Stimulated activated naive CD4-positive, alpha-beta T cell treated with Interleukin-2 at 50 U/mL for 16 hours (primary cell): ENCODE measurements around the gene ADAM10.

ENCODE experiments used
- DNase-seq: peaks from one replicate; lab custom pipeline; 2025; lab: John Stamatoyannopoulos, UW

ADAM10 gene

DNA sequence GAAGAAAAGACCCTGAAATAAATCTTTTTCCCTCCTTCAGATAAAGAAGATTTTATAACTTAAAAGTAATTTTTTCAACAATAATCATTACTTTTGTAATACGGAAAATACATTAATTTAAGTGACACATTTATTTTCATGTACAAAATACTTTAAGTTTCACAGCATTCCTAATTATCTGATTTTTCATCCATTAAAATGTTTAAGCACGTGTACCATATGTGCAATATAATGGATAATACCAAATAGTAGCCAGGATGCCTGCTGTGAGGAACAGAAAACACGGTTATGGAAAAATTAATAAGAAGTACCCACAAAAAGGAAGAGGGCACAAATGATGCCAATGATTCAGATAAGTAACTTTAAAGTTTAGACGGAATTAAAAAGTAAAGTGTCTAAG is 33.5 kb downstream of the ADAM10 start:
- DNase-seq: no peak

DNA sequence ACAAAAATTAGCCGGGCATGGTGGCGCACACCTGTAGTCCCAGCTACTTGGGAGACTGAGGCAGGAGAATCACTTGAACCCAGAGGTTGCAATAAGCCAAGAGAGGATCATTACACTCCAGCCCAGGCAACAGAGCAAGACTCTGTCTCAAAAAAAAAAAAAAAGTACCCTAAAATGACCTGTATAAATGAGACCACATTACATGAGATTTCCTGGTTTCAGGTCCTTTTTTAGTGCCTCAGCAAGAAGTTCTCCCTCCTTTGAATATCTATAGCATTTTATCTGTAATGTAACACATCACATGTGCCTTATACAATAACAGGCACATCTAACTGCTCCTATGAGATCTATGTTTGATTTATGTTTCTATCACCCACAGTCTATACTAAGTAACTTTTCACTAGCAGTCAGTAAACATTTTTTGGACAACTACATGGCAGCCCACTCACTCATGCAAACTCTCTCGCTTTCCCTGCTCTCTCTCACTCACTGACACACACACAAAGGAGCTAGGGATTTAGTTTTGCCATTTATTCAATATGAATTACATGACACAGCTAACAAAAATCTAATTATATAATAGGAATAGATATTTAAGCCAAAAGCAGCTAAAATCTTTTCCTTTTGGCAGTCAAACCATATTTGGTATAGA is 34.1 kb downstream of the ADAM10 start:
- no peak for DNase-seq

DNA sequence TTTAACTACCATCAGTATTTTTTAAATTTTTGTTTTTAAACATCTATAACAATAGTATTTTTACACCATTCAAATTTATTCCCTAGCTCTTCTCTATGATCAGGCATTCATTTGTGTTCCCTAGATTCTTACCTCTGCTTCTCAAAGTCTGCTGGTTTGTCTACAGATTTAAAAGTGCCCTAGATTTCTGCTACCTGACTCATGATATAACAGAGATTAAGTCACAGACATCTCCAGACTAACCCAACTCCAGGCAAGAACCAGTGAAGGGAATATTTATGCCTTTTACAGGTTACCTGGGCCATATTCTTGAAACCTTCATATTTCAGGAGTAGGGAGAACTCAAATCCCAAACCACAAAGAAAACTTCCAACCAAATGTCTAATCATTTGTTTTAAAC is 38.8 kb downstream of the ADAM10 start:
- no peak for DNase-seq

DNA sequence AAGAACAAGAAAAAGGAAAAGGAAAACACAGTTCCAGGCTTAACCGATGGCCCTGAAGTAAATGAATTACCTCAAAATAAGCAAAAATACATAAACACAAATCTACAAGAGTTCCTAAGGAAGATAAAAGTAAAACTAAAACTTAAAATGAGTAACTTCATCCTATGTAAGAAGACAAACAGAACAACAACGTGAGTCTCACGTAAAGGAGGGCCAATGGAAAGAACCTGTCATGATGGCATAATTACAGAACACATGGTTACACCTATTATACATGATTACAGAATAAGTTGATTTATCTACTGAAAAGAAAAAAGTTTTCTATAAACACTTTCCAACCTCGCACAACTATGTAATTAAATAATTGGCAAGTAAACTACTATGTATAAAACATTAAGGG is 42.1 kb downstream of the ADAM10 start:
- no peak for DNase-seq

DNA sequence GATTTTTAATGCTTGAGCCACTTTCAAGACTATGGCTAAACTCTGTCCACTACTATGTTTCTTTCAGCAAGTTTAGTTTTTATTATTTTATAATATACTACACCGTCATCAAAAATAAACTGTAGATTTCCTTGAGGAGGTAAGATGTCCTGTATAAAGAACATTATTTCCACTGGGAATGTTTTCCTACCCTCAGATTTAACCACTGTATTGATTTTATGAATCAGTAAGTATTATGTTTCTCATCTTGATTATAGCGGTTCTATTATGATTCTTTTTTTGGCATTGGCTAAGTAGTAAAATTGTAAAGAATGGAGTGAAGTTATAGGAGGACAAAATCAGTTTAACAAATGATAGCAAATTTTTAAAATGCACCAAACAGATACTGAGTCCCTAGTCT is 44.4 kb downstream of the ADAM10 start:
- DNase-seq: no peak

DNA sequence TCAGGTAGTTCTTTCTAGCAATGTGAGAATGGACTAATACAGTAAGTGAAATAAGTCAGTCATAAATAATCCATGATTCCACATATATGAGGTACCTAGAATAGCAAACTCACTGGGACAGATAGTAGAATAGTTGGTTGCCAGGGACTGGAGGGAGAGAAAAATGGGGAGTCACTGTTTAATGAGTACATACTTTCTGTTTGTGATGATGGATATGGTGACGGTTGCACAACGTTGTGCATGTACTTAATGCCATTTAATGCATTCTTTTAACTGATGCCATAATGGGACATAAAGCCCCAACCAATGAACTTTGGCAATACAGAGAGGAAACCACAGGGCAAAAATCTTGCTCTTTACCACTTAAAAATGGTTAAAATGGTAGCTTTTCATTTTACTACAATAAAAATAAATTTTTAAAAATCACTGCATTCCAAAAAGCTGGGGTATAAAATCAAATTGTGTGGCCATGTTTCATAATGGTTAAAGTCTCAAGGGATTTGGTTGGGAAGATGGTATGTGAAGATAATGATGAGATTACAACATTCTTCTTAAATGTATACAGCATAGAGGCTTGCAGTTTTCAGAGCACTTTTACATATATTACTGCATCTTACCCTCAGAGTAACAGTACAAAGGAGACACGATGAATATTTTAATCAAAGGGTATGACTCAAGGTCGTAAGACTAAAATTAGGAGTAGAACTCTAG is 45.2 kb downstream of the ADAM10 start:
- DNase-seq: no peak

DNA sequence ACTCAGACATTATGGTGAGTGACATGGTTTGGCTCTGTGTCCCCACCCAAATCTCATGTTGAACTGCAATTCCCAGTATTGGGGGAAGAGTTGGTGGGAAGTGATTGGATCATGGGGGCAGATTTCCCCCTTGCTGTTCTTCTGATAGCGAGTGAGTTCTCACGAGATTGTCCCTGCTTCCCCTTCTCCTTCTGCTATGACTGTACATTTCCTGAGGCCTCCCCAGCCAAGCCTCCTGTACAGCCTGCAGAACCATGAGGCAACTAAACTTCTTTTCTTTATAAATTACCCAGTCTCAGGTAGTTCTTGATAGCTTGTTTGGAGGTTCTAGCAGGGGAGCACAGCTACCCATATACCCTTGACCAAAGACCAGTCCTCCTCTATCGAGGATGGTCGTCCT is 45.9 kb downstream of the ADAM10 start:
- DNase-seq: no peak

DNA sequence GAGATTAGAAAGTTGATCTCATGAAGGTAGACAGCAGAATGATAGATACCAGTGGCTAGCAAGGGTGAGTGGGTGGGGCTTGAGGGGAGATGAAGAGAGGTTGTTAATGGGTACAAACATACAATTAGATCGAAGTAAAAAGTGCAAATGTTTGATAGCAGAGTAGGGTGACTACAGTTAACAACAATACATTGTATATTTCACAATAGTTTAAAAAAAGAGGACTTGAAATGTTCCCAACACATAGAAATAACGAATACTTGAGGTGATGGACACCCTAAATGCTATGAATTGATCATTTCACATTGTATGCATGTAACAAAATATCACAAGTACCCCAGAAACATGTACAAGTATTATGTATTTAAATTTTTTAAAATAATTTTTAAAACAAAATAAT is 47.3 kb downstream of the ADAM10 start:
- no peak for DNase-seq

DNA sequence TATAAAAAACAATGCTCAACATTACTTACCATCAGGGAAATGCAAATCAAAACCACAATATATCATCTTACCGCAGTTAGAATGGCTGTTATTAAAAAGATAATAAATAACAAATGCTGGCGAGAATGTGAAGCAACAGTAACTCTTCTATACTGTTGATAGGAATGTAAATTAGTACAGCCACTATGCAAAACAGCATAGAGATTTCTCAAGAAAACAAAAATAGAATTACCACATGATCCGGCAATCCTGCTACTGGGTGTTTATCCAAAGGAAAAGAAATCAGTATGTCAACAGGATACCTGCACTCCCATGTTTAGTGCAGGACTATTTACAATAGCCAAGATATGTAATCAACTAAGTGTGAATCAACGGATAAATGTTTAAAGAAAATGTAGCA is 48.1 kb downstream of the ADAM10 start:
- no peak for DNase-seq

DNA sequence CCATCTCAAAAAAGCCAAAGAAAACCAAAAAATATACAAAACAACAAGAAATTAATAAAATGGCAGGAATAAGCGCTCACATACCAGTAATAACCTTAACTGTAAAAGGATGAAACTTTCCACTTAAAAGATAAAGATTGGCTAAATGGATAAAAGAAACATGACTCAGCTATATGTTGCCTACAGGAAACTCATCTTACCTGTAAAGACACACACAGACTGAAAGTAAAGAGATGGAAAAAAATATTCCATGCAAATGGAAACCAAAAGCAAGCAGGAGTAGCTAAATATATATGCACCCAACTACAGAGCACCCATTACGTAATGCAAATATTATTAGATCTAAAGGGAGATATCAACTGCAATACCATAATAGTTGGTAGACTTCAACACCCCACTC is 49.7 kb downstream of the ADAM10 start:
- DNase-seq: no peak

DNA sequence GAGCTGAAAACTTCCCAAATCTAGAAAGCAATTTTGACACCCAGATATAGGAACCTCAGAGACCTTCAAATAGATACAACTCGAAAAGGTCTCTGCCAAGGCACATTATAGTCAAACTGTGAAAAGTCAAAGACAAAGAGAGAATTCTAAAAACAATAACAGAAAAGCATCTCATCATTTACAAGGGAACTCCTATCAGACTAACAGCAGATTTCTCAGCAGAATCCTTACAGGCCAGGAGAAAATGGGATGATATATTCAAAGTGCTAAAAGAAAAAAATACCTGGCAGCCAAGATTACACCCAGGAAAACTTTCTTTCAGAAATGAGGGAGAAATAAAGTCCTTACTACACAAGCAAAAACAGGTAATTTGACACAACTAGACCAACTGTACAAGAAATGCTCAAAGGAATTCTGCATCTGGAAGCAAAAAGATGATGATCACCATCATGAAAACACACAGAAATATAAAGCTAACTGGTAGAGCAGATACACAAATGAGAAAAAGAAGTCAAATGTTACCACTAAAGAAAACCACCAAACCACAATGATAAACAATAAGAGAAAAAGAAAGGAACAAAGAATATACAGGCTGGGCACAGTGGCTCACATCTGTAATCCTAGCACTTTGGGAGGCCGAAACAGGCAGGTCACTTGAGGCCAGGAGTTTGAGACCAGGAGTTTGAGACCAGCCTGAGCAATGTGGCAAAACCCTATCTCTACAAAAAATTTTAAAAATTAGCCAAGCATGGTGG is 50.4 kb downstream of the ADAM10 start:
- no peak for DNase-seq

DNA sequence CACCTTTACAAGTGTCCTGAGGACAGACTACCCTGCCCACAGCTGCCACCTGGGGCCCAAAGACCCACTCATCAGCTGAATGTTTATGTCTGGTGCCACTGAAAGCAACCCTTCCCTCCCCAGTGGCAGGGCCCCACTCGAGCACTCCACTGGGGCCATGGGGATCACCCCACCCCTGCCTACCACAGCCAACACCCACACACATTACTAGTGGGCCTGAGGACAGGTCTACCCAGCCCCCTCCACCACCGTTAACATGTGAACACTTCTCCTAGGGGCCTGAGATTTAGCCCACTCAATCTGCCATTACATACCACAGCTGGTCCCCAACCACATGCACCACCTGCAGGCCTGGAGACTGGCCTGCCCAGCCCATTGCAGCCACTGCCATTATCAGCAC is 52.3 kb downstream of the ADAM10 start:
- no peak for DNase-seq

DNA sequence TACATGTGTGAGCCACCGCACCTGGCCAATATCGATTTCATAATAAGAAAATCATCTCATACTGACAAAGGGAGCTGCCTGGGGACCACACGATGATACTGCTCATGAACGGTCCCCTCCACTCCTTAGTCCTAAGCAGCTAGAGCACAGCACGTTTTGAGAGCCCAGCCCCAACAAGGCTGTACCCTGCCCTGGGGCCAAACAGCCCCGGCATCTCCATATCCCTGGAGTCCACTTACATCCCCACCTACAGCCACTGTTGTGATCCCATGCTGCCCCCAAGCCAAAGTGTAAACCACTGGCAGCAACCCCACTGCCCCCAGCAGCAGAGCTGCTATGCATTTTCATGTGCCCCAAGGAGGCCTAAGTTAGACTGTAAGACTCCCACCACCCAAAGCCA is 52.8 kb downstream of the ADAM10 start:
- DNase-seq: no peak

DNA sequence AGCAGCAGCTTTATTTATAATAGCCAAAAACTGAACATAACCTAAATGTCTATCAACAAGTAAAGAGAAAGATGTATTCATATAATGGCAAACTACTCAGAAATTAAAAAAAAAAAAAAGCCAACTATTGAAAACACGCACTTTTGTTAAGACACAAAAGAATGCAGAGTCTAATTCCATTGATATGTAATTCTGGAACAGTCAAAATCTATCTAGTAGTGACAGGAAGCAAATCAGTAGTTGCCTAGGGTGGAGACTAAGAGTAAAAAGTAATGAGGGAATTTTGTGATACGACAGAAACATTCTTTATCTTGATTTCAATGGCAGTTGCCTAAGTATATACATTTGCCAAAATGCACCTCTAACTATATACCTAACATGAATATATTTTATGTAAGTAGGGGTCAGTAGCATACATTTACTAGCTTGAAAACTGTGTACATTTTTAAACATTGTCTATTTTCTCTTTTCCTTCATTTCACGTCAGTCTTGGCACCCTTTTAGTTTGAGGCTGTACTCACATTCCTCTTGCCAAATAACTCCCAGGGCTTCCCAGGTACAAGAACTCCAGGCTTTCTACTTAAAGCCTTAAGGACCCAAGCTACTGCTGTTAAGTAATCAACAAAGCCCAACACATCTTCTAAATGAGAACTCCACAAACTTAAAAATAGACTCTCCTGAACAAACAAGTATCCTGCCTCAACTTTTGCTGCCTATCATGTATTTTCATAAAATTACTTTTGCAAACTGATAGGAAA is 54.7 kb downstream of the ADAM10 start:
- no peak for DNase-seq

DNA sequence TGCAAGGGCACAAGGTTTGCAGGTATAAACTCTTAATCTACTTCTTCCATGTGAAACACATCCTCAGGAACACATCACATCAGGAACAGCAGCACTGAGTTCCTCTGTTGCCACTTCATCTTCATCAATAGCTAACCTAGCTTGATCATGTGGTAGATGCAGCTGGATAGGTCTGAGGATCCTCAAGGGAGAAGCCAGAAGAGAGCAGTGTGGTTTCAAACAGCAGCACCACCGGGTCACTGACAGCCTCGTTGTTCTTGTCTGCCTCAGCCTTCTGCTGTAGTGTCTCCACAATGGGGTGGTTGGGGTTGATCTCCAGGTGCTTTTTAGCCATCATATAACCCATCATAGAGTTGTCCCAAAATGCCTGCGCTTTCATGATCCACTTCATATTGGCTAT is 58.8 kb downstream of the ADAM10 start:
- no peak for DNase-seq

DNA sequence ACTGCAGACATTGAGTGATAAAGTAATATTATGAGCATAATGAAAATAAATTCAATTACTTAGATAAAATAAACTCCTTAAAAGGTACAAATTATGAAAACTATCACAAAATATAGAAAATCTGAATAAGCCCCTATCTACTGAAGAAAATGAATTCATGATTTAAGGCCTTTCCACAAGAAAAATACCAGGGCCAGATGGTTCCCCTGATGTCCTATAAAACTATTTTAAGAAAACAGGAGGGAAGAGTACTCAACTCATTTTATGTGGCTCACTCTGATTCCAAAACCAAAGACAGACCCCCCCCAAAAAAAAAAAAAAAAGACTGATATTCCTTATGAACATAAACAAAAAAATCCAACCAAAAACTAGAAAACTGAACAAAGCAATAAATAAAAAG is 59.9 kb downstream of the ADAM10 start:
- no peak for DNase-seq

DNA sequence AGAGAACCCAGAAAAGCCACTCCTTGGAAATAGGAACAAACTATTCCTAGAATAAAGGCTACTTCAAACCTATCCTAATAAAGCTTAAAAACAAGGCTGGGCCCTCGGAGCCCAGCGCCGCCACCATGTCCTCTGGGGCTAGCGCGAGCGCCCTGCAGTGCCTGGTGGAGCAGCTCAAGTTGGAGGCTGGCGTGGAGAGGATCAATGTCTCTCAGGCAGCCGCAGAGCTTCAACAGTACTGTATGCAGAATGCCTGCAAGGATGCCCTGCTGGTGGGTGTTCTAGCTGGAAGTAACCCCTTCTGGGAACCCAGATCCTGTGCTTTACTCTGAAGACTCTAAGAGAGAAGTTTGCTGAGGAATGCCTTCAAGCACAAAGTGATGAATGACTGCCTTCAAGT is 63.2 kb downstream of the ADAM10 start:
- no peak for DNase-seq

DNA sequence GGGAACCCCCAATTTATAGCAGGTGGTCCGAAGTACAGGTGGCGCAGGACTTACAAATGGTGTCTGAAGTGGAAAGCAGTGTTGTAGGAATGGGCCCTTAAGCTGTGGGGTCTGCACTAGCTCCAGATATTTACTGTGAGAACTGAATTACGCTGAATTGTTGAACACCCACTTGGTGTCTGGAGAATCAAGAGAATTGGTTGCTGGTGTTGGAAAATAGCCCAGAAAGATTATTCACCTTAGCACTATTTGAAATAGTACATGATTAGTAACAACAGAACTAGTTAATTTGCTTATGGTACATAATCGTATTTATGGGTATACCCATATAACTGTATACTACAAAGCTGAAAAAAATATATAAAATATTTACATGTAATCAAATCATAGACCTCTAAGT is 64.8 kb downstream of the ADAM10 start:
- DNase-seq: no peak

DNA sequence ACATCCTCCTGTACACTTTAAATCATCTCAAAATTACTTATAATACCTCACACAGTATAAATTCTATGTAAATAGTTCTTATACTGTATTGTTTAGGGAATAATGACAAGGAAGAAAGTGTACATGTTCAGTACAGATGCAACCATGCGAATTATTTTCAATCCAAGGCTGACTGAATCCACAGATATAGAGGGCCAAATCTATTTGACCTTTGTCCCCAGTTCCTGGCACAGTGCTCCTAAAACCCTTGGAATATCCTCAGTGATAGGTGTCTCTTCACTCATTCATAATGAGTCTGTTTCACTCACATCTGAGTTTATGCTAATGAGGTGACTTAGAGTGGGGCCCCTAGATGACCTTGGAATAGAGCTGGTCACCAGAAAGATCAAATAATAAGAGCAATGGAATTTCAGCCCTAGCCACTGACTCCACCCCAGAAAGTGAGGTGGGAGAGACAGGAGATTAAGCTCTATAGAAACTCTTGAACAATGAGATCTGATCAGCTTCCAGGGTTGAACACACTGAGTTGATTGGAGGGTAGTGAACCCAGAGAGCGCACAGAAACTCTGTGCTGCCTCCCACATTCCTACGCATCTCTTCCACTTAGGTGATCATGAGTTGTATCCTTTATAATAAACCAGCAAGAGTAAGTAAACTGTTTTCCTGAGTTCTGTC is 65.3 kb downstream of the ADAM10 start:
- DNase-seq: no peak

DNA sequence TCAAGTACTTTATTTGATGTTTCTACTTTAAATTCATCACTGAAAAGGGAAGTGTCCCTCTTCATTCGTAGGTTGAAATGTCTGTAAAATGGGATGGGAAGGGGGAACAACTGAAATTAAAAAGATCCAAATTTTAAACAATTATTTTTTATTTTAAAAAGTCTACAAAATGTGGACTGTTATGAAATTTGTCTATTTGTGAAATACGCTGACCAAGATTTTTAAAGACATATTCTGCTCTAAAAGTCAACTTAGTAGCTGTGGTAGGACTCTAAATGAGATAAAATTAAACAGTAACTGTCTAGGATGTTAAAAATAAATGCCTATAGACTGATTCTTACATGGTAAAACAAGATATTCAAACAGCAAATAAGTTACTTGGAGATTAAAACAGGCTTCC is 67.3 kb downstream of the ADAM10 start:
- DNase-seq: no peak

DNA sequence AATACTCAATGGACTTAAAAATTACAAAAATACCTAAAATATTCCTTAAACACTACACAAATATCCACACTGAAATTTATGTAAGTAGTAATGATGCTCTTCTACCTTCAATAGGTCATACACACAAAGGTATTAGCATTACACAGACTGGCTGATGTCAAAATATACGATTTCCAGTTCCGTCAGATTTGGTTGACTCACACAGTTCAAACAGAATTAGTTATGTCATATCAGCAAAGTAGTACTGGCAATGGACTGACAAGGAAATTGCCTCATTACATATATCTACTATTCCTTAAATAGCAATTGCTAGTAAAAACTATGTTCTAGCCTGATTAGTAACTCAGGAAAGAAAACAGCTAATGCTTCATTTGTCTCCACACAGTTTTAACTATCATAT is 70.8 kb downstream of the ADAM10 start:
- DNase-seq: no peak

DNA sequence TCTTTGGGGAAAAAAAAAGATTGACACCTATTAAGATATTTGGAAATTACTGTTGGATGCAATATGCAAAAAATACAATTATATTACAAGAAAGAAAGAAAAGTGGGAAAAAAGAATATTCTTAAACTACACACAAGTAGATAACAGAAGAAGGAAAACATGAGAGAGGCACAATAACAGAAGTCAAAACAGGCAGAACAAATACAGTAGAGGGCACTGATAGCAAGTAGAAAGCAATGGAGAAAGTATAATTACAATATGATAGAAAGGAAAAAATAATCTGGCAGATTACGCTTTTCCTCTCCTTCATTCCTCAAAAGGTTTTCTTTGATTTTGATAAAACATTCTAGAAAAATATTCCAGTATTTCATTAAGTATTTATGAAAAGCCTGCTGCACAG is 72.1 kb downstream of the ADAM10 start:
- DNase-seq: no peak
